ENCODE data around the gene FTO. TPM values are rescaled to one million over a fixed set of nuclear protein-coding genes. Genes with fewer than 3 reads are reported as not detected.

Gene FTO
- total and polyA plus RNA-seq, 2 donors from 2014 or later = 22.3 to 116 TPM

- Histone ChIP-seq H3K27me3 (ENCODE audit: control insufficient read depth, insufficient read depth, low read length) (no peaks in the 10 kb centered on the region), H3K9me3 (ENCODE audit: control insufficient read depth in 2 of 3, insufficient read depth in 1 of 3, low read length in 3 of 3) (peaks cover 0 to 3% (median 0%) of the 10 kb centered on the region in 3 donors), H3K27ac (ENCODE audit: low read depth in 2 of 2, low read length in 2 of 2) (no peak overlapping the region), H3K4me1 (ENCODE audit: control insufficient read depth in 2 of 3, insufficient read depth in 2 of 3, low read depth in 1 of 3, low read length in 3 of 3) (no peaks in the 10 kb centered on the region), H3K36me3 (ENCODE audit: control insufficient read depth in 2 of 3, insufficient read depth in 3 of 3, low read length in 3 of 3) (no peaks in the 10 kb centered on the region), H3K9ac (ENCODE audit: low read length in 3 of 3) (no peak overlapping the region), H3K4me3 (ENCODE audit: low read length in 3 of 3) (no peak overlapping the region)
- no peak for DNase-seq
- intact Hi-C loops (cut with DNase I) = no loop called here
- no peak for TF ChIP-seq CTCF (IDR thresholded peaks at IDR 0.05; ENCODE audit: borderline replicate concordance, extremely low read depth, insufficient read depth)
- FAIRE-seq = no peak
These were observed 425.9 kb downstream of the FTO start for GRCh38 chr16:54129810-54130209.

- FAIRE-seq = no peak
- no peak for TF ChIP-seq CTCF (IDR thresholded peaks at IDR 0.05; ENCODE audit: borderline replicate concordance, extremely low read depth, insufficient read depth)
- Histone ChIP-seq H3K36me3 (ENCODE audit: control insufficient read depth in 2 of 3, insufficient read depth in 3 of 3, low read length in 3 of 3) (no peaks in the 10 kb centered on the region), H3K4me1 (ENCODE audit: control insufficient read depth in 2 of 3, insufficient read depth in 2 of 3, low read depth in 1 of 3, low read length in 3 of 3) (no peaks in the 10 kb centered on the region), H3K4me3 (ENCODE audit: low read length in 3 of 3) (no peak overlapping the region), H3K9ac (ENCODE audit: low read length in 3 of 3) (no peak overlapping the region), H3K27me3 (ENCODE audit: control insufficient read depth, insufficient read depth, low read length) (no peaks in the 10 kb centered on the region), H3K27ac (ENCODE audit: low read depth in 2 of 2, low read length in 2 of 2) (no peak overlapping the region), H3K9me3 (ENCODE audit: control insufficient read depth in 2 of 3, insufficient read depth in 1 of 3, low read length in 3 of 3) (no peaks in the 10 kb centered on the region)
- no peak for DNase-seq
- intact Hi-C loops (cut with DNase I) = no loop called here
These were observed 431.7 kb downstream of the FTO start for GRCh38 chr16:54135361-54136275.

- Histone ChIP-seq H3K4me3 (ENCODE audit: low read length in 3 of 3) (no peak overlapping the region), H3K36me3 (ENCODE audit: control insufficient read depth in 2 of 3, insufficient read depth in 3 of 3, low read length in 3 of 3) (no peaks in the 10 kb centered on the region), H3K9ac (ENCODE audit: low read length in 3 of 3) (no peak overlapping the region), H3K9me3 (ENCODE audit: control insufficient read depth in 2 of 3, insufficient read depth in 1 of 3, low read length in 3 of 3) (no peaks in the 10 kb centered on the region), H3K4me1 (ENCODE audit: control insufficient read depth in 2 of 3, insufficient read depth in 2 of 3, low read depth in 1 of 3, low read length in 3 of 3) (no peaks in the 10 kb centered on the region), H3K27ac (ENCODE audit: low read depth in 2 of 2, low read length in 2 of 2) (no peak overlapping the region), H3K27me3 (ENCODE audit: control insufficient read depth, insufficient read depth, low read length) (no peaks in the 10 kb centered on the region)
- intact Hi-C loops (cut with DNase I) = no loop called here
- no peak for FAIRE-seq
- TF ChIP-seq CTCF (IDR thresholded peaks at IDR 0.05; ENCODE audit: borderline replicate concordance, extremely low read depth, insufficient read depth) = no peak
- DNase-seq = no peak
These were observed 432.3 kb downstream of the FTO start for GRCh38 chr16:54136276-54136625.

Measured in kidney (tissue), 14 donors.